IMR-90 (cell line): ENCODE data around the gene CAVIN1.

ENCODE experiments used
- MXI1 ChIP-seq: IDR thresholded peaks from 2 replicates; pipeline ENCODE4 v1.6.1; 2012; ENCODE audit warnings: low read depth, mild to moderate bottlenecking, low read length, moderate library complexity, borderline replicate concordance
- POLR2A ChIP-seq: IDR thresholded peaks from 2 replicates; pipeline ENCODE4 v1.6.1; 2012; ENCODE audit warnings: mild to moderate bottlenecking, low read depth, low read length
- TF ChIP-seq, protein P1 (sequence below): conservative IDR thresholded peaks from 2 replicates; pipeline ENCODE4 v1.5.1; 2012; ENCODE audit warnings: mild to moderate bottlenecking, low read depth, low read length, improper control_type of control experiment

DNA sequence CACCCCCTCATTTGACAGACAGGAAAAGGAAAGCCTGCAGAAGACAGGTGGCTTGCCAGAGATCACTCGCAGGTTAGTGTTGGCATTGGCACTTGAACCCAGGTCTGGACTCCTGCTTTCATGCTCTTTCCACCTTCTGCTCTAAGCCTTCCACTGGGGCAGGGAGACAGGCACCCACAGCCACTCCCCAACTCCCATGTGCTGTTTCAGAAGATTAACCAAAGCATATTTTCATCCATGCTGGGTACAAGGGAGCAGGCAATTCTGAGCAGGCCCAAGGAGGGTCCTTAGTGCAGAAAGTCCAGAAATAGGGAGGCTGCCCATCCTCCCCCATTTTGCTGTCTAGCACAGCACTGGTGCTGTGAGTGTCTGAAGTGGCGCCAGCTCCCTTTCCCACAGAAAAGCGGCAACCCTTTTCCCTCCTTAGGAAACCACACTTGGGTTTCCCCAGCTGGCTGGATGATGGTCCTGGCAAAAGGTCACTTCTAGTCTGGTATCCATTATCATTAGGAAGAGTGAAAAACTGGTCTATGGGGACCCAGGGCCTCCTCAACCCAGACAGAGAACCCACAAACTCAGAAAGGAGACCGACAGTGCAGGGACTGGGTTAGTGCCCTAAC lies 2.0 kb upstream of the CAVIN1 start:
- TF ChIP-seq, protein P1, sequence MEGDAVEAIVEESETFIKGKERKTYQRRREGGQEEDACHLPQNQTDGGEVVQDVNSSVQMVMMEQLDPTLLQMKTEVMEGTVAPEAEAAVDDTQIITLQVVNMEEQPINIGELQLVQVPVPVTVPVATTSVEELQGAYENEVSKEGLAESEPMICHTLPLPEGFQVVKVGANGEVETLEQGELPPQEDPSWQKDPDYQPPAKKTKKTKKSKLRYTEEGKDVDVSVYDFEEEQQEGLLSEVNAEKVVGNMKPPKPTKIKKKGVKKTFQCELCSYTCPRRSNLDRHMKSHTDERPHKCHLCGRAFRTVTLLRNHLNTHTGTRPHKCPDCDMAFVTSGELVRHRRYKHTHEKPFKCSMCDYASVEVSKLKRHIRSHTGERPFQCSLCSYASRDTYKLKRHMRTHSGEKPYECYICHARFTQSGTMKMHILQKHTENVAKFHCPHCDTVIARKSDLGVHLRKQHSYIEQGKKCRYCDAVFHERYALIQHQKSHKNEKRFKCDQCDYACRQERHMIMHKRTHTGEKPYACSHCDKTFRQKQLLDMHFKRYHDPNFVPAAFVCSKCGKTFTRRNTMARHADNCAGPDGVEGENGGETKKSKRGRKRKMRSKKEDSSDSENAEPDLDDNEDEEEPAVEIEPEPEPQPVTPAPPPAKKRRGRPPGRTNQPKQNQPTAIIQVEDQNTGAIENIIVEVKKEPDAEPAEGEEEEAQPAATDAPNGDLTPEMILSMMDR = no peak
- TF ChIP-seq POLR2A (no peak), MXI1 (no peak)
